ENCODE data around the gene PRAMEF11.
"Not testable (repeated sequence)": the region's sequence is repeated elsewhere in the genome, so short reads cannot be mapped to it uniquely, and the experiment has no call there.

- not testable (repeated sequence) for TF ChIP-seq POLR2A, CTCF (IDR thresholded peaks at IDR 0.05)
Measured at GRCh38 chr1:12819061-12819460, 12.1 kb downstream of the PRAMEF11 start.

Measured in right lobe of liver (tissue), 4 donors.